ENCODE measurements around the gene GLIPR1.
"Not testable (repeated sequence)": the region's sequence is repeated elsewhere in the genome, so short reads cannot be mapped to it uniquely, and the experiment has no call there.

The GLIPR1 gene

GRCh38 chr12:75443709-75444108 lies 36.8 kb upstream of the GLIPR1 start:
- no peak for TF ChIP-seq CTCF (IDR thresholded peaks at IDR 0.05; ENCODE audit: insufficient read depth, low read depth, low read length, missing control alignments)
- DNase-seq (ENCODE audit: low read depth), result no peak
- H3K4me3 ChIP-seq (ENCODE audit: low read length), result no peak overlapping the region

GRCh38 chr12:75444429-75445136 lies 36.0 kb upstream of the GLIPR1 start:
- TF ChIP-seq CTCF (IDR thresholded peaks at IDR 0.05; ENCODE audit: insufficient read depth, low read depth, low read length, missing control alignments), result no peak
- peak; percentile 70 for DNase-seq (ENCODE audit: low read depth)
- H3K4me3 ChIP-seq (ENCODE audit: low read length), result no peak overlapping the region

- not testable (repeated sequence) for H3K4me3 ChIP-seq (ENCODE audit: low read length); DNase-seq (ENCODE audit: low read depth)
These were observed 35.4 kb upstream of the GLIPR1 start for GRCh38 chr12:75445137-75445507.

GRCh38 chr12:75446857-75447256 lies 33.7 kb upstream of the GLIPR1 start:
- TF ChIP-seq CTCF (IDR thresholded peaks at IDR 0.05; ENCODE audit: insufficient read depth, low read depth, low read length, missing control alignments), result no peak
- H3K4me3 ChIP-seq (ENCODE audit: low read length), result no peak overlapping the region
- peak; percentile 80 for DNase-seq (ENCODE audit: low read depth)

- H3K4me3 ChIP-seq (ENCODE audit: low read length), result no peak overlapping the region
- TF ChIP-seq CTCF (IDR thresholded peaks at IDR 0.05; ENCODE audit: insufficient read depth, low read depth, low read length, missing control alignments), result no peak
- DNase-seq (ENCODE audit: low read depth), result peak; percentile 39
These were observed 32.7 kb upstream of the GLIPR1 start for GRCh38 chr12:75447691-75448393.

GRCh38 chr12:75452675-75453330 lies 27.8 kb upstream of the GLIPR1 start:
- H3K4me3 ChIP-seq (ENCODE audit: low read length), result no peak overlapping the region
- TF ChIP-seq CTCF (IDR thresholded peaks at IDR 0.05; ENCODE audit: insufficient read depth, low read depth, low read length, missing control alignments), result no peak
- peak; percentile 76 for DNase-seq (ENCODE audit: low read depth)

GRCh38 chr12:75455839-75456238 lies 24.7 kb upstream of the GLIPR1 start:
- no peak for DNase-seq (ENCODE audit: low read depth)
- TF ChIP-seq CTCF (IDR thresholded peaks at IDR 0.05; ENCODE audit: insufficient read depth, low read depth, low read length, missing control alignments), result no peak
- no peak overlapping the region for H3K4me3 ChIP-seq (ENCODE audit: low read length)
